DND-41 (cell line): ENCODE results near the gene FAF1.

Experiments
- ATAC-seq: fragments of 200-7000 bp; cut with Tn5 transposase; 3 replicates; pipeline ENCODE4 v1.9.1; 2021; ENCODE audit warnings: low read depth; ENCODE audit not compliant: insufficient read depth
- DNase-seq: peaks from one replicate; pipeline ENCODE4 v3.0.0-alpha.2; 2020
- H2AFZ ChIP-seq: 2 replicates; pipeline ENCODE4 v1.6.0; 2012; ENCODE audit warnings: low read depth, low read length
- H3K27ac ChIP-seq: 2 replicates; pipeline ENCODE4 v1.5.1; 2012; ENCODE audit warnings: low read length, inconsistent platforms
- H3K27me3 ChIP-seq: fragments of 200-600 bp; sonication (generic); 2 replicates; pipeline ENCODE4 v1.6.0; 2012; ENCODE audit warnings: low read length, mild to moderate bottlenecking, inconsistent platforms; ENCODE audit not compliant: insufficient read depth, poor library complexity
- H3K36me3 ChIP-seq: 2 replicates; pipeline ENCODE4 v1.5.1; 2012; ENCODE audit warnings: low read length, inconsistent platforms; ENCODE audit not compliant: insufficient read depth
- H3K4me1 ChIP-seq: 2 replicates; pipeline ENCODE4 v1.5.1; 2012; ENCODE audit warnings: mild to moderate bottlenecking, low read length; ENCODE audit not compliant: insufficient read depth
- H3K4me2 ChIP-seq: 2 replicates; pipeline ENCODE4 v1.6.0; 2012; ENCODE audit warnings: mild to moderate bottlenecking, moderate library complexity, low read length, inconsistent platforms; ENCODE audit not compliant: insufficient read depth
- H3K4me3 ChIP-seq, 2 experiments: fragments of 200-600 bp in 1 of 2; shearing (Covaris generic) in 1 of 2; 2 replicates each; pipeline ENCODE4 v1.5.1; 2012 to 2016; ENCODE audit warnings: inconsistent platforms in 2 of 2, low read length in 2 of 2, mild to moderate bottlenecking in 2 of 2, low read depth in 1 of 2, moderate library complexity in 1 of 2
- H3K79me2 ChIP-seq: 2 replicates; pipeline ENCODE4 v1.6.0; 2012; ENCODE audit warnings: low read length, inconsistent platforms; ENCODE audit not compliant: insufficient read depth
- H3K9ac ChIP-seq: 2 replicates; pipeline ENCODE4 v1.6.0; 2012; ENCODE audit warnings: low read depth, mild to moderate bottlenecking, inconsistent platforms, low read length, moderate library complexity
- H3K9me3 ChIP-seq: 2 replicates; pipeline ENCODE4 v1.5.1; 2012; ENCODE audit warnings: low read length, moderate library complexity, mild to moderate bottlenecking, inconsistent platforms; ENCODE audit not compliant: insufficient read depth, severe bottlenecking
- H4K20me1 ChIP-seq: 2 replicates; pipeline ENCODE4 v1.6.0; 2012; ENCODE audit warnings: low read length; ENCODE audit not compliant: insufficient read depth
- EZH2 ChIP-seq: IDR thresholded peaks from 3 replicates; pipeline ENCODE4 v1.6.1; 2012; ENCODE audit warnings: borderline replicate concordance, low read depth, mild to moderate bottlenecking, moderate library complexity, low read length, inconsistent platforms; ENCODE audit not compliant: severe bottlenecking
- TF ChIP-seq, protein P1 (sequence below): IDR thresholded peaks from 2 replicates; pipeline ENCODE4 v1.5.1; 2012; ENCODE audit warnings: borderline replicate concordance, low read length, moderate library complexity, mild to moderate bottlenecking; ENCODE audit not compliant: poor library complexity, severe bottlenecking; ENCODE audit errors: extremely low read depth

Gene FAF1

DNA sequence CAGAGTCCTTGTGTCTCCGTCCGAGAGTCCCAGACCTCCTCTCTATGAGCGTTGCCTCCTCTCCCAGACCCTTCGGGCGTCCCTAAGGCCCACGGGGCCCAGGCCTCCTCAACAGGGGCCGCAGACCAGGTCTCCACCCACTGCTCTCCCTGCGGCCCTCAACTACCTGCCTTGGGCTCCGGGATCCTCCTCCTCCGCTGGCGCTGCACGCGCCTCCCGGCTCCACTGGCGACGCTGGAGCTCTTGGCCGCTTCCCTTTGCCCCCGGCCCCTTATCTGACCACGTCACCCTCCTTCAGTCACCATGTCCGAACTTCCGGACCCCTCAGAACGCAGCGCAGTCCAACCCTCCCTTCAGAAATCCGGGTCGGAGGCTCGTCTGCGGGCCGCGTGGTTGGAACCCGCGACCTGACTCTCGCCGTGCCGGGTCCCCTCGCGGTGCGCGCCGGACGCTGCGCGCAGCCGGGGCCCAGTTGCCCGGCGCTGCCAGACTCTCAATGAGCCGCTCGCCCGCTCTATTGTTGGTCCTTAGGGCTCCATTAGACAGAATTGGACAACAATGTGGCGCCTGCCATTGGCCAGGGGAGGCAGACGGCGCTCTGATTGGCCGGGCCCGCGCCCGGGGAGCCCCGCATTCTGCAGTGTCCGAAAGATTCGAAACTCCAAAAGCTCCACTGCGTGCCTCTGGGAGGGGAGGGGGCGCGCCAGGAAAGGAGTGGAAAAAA, 537.0 kb downstream of the FAF1 start, which contains the start of gene DMRTA2:
TSS of gene DMRTA2 (minus strand) at position 498 of the 724 bp plus-strand sequence. CDS start 1,907 bp downstream, outside the sequence.
- H4K20me1 ChIP-seq = no peaks in the 10 kb centered on the region
- H3K36me3 ChIP-seq = no peaks in the 10 kb centered on the region
- H2AFZ ChIP-seq = no peak within 1 kb of the TSS
- DNase-seq = no peak
- no peak within 1 kb of the TSS for H3K4me3 ChIP-seq
- no peak within 1 kb of the TSS for H3K4me2 ChIP-seq
- H3K4me1 ChIP-seq = no peaks in the 10 kb centered on the region
- TF ChIP-seq, protein P1, sequence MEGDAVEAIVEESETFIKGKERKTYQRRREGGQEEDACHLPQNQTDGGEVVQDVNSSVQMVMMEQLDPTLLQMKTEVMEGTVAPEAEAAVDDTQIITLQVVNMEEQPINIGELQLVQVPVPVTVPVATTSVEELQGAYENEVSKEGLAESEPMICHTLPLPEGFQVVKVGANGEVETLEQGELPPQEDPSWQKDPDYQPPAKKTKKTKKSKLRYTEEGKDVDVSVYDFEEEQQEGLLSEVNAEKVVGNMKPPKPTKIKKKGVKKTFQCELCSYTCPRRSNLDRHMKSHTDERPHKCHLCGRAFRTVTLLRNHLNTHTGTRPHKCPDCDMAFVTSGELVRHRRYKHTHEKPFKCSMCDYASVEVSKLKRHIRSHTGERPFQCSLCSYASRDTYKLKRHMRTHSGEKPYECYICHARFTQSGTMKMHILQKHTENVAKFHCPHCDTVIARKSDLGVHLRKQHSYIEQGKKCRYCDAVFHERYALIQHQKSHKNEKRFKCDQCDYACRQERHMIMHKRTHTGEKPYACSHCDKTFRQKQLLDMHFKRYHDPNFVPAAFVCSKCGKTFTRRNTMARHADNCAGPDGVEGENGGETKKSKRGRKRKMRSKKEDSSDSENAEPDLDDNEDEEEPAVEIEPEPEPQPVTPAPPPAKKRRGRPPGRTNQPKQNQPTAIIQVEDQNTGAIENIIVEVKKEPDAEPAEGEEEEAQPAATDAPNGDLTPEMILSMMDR = no peak
- TF ChIP-seq EZH2 = no peak
- no peak within 1 kb of the TSS for H3K9ac ChIP-seq
- no peaks in the 10 kb centered on the region for H3K27me3 ChIP-seq
- ATAC-seq = no peak
- no peaks in the 10 kb centered on the region for H3K9me3 ChIP-seq
- no peak within 1 kb of the TSS for H3K27ac ChIP-seq
- no peaks in the 10 kb centered on the region for H3K79me2 ChIP-seq

DNA sequence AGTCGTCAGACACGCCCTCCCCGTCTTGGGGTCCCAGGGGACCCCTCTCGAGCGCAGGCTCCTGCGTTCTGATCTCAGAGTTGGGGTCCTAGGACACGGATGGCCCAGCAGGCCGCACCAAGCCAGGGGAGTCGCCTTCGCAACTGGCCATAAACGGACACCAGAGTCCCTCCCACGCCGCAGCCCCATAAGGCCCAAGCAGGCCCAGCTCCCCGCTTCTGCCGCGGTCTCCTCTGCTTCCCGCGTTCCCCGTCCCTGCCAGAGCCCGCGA, 537.5 kb downstream of the FAF1 start:
- no peak overlapping the region for H3K27ac ChIP-seq
- H3K9ac ChIP-seq = no peak overlapping the region
- no peak overlapping the region for H3K4me2 ChIP-seq
- H3K4me3 ChIP-seq = no peak overlapping the region
- no peaks in the 10 kb centered on the region for H3K79me2 ChIP-seq
- DNase-seq (no peak), ATAC-seq (no peak)
- H3K36me3 ChIP-seq = no peaks in the 10 kb centered on the region
- H2AFZ ChIP-seq = no peak overlapping the region
- no peaks in the 10 kb centered on the region for H3K4me1 ChIP-seq
- no peaks in the 10 kb centered on the region for H4K20me1 ChIP-seq
- no peaks in the 10 kb centered on the region for H3K27me3 ChIP-seq
- no peak for TF ChIP-seq EZH2
- TF ChIP-seq, protein P1 = no peak
- H3K9me3 ChIP-seq = no peaks in the 10 kb centered on the region

DNA sequence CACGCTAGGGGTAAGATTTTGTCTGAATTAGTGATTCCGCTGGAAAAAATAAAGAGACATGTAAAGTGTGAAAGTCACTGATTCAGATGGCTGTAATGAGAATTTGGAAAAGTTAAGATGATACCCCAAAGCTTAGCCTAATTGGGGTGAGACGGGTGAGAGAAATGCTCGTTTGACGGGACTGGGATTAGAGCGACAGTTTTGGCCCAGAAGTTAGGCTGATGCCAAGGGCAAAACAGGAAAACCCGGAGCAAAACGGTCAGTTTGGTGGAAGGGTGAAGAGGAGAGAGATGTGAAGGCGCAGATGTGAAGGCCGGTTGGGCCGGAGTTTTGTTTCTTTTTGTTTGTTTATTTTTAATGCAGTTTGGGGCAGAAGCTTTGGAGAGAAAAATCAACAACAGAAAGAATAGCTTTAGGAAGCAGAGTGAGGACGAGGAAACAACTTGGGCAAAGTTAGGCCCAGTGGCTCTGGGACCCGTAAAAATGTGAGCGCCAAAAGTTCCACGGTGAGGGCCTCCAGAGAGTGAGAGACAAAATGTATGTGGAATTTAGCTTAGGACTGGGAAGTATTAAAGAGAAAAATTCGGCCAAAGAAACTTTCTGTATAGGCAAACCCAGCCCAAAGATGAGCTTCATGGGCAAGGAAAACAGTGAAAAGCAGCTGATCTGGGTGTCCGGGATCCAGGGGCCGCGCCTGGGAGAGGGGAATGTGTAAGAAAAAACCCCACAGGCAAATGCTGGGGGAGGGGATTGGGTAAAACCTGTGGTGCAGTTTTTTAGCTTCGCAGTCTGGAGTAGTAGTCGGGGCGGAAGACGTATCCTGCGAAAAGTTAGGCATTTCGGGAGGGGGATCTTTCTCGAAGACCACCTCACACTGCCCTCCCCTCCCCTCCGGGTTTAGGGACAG, 538.0 kb downstream of the FAF1 start:
- Histone ChIP-seq H3K9me3 (no peaks in the 10 kb centered on the region), H3K4me2 (no peak overlapping the region), H3K4me3 (no peak overlapping the region), H3K36me3 (no peaks in the 10 kb centered on the region), H3K4me1 (no peaks in the 10 kb centered on the region), H2AFZ (no peak overlapping the region), H3K9ac (no peak overlapping the region), H3K27me3 (no peaks in the 10 kb centered on the region), H3K27ac (no peak overlapping the region), H3K79me2 (no peaks in the 10 kb centered on the region), H4K20me1 (no peaks in the 10 kb centered on the region)
- DNase-seq (no peak), ATAC-seq (no peak)
- TF ChIP-seq, protein P1 = no peak
- TF ChIP-seq EZH2 = no peak
